ENCODE measurements around the gene RAB38.

RAB38 gene

DNA sequence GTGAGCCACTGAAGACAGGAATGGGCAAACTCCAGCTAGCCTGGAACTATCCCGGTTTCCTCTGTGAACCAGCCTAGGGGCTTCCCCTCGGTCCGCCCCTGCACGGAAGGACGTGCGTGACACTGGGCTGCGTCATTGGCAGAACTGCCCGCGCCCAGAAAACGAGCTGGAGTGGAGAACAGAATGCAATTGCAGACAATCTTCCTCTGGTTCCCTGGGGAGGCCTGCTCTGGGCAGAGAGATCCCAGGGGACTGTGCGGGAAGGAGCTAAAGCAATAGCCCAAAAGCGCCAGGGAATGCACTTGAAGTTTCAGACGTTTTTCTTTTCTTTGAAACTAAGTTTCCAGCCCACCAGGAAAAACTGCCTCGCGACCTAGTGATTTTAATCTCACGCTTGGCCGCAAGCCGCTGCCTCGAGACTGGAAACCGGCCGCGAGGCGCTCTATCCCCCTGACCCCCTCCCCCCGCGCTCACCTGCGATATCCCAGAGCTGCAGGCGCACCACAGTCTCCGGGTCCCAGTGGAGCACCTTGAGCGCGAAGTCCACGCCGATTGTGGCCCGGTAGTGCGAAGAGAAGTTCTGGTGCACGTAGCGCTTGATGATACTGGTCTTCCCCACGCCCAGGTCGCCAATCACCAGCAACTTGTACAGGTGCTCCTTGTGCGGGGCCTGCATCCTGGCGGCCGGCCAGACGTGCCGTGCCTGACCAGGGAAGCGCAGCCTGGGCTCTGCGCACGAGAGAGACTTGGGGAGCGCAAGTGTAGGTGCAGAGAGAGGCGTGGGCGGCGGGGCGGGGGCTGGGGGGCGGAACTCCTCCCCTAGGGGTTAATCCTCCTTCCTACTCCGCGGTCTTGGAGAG is at the start of gene RAB38:
RAB38 (minus strand) TSS at position 735 of the 860 bp plus-strand sequence; CDS start at position 676, 59 bp downstream.
- peak; percentile 17 for DNase-seq (ENCODE audit: low spot score)

- no peak for DNase-seq (ENCODE audit: low spot score)
Observed at GRCh38 chr11:88213406-88213805, 38.2 kb upstream of the RAB38 start.

DNA sequence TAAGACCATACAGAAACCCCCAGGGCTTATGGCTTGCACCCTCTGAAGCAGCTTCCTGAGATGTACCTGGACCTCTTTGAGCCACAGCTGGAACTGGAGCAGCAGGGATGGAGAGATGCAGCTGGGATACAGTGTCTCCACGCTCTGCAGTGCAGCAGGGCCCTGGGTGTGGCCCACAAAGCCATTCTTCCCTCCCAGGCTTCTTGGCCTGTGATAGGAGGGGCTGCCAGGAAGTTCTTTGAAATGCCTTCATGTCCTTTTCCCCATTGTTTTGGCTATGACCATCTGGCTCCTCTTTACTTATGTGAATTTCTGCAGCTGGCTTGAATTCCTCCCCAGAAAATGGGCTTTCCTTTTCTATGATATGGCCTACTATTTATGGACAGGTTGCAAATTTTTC is 37.1 kb upstream of the RAB38 start:
- no peak for DNase-seq (ENCODE audit: low spot score)

DNA sequence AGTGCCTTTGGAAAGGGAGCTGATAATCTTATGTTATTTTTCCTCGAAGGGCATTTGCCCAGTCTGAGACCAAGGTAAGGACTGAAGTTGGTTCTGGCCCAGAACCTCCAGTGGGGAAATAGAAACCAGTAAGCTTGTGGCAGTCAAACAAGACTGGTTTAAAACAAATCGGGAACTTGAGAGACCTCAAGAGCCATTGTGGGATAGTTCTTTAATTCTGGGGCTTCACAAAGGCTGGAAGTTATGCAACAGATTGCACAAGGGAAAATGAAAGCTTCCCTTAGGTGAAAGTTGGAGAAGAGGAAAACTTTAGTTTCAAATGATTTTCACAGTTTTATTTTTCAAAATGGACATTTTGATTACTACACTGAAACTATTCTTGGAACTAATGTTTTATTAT is 33.5 kb upstream of the RAB38 start:
- no peak for DNase-seq (ENCODE audit: low spot score)

GRCh38 chr11:88206751-88207150 is 31.5 kb upstream of the RAB38 start:
- DNase-seq (ENCODE audit: low spot score) = no peak

GRCh38 chr11:88204353-88204752 is 29.1 kb upstream of the RAB38 start:
- DNase-seq (ENCODE audit: low spot score) = no peak

DNA sequence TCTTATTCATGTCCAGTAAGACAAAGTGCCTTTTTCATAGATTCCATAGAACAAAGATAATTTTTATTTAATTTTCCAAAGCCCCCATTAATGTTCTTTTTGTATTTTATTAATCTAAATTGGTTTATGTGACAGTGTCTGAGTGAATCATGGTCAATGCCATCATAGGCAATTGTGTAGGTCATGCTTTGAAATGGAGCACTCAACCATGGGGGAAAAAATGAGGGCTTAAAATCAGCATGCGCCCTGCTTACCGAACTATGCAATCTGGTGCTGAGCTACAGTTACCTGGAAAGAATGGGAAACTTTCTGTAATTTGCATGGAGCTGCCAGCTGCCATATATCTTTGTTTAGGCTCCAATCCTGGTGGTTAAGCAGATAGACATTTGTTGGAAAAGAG is 28.4 kb upstream of the RAB38 start:
- no peak for DNase-seq (ENCODE audit: low spot score)

GRCh38 chr11:88202498-88202897 is 27.3 kb upstream of the RAB38 start:
- DNase-seq (ENCODE audit: low spot score) = no peak

DNA sequence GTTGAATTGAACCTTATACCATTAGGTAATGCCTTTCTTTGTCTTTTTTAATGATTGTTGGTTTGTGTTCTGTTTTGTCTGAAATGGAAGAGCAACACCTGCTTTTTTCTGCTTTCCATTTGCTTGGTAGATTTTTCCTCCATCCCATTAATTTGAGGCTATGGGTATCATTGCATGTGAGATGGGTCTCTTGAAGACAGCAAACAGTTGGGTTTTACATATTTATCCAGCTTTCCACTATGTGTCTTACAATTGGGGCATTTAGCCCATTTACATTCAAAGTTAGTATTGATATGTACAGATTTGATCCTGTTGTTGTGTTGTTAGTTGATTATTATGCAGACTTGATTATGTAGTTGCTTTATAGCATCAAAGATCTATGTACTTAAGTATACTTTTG is 21.1 kb upstream of the RAB38 start:
- no peak for DNase-seq (ENCODE audit: low spot score)

DNA sequence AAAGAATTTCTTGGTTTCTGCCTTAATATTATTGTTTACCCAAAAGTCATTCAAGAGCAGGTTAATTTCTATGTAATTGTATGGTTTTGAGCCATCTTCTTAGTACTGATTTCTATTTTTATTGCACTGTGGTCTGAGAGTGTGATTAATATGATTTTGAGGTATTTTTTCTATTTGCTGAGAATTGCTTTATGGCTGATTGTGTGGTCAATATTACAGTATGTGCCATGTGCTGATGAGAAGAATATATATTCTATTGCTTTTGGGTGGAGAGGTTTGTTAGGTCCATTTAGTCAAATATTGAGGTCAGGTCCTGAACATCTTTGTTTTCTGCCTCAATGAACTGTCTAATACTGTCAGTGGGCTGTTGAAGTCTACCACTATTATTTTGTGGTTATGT is 20.7 kb upstream of the RAB38 start:
- no peak for DNase-seq (ENCODE audit: low spot score)

- DNase-seq (ENCODE audit: low spot score) = no peak
Observed at GRCh38 chr11:88194990-88195389, 19.7 kb upstream of the RAB38 start.

DNA sequence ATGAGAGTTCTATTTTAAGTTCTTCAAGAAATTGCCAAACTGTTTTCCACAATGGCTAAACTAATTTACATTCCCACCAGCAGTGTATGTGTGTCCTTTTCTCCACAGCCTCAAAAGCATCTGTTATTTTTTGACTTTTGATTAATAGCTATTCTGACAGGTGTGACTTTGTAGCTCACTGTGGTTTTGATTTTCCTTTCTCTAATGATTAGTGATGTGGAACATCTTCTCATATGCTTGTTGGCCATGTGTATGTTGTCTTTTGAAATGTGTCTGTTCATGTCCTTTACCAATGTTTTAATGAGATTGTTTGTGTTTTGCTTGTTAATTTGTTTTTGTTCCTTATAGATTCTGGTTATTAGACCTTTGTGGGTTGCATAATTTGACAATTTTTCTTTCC is 18.0 kb upstream of the RAB38 start:
- no peak for DNase-seq (ENCODE audit: low spot score)

GRCh38 chr11:88188932-88189253 is 13.7 kb upstream of the RAB38 start:
- no peak for DNase-seq (ENCODE audit: low spot score)

GRCh38 chr11:88188251-88188931 is 13.1 kb upstream of the RAB38 start:
- no peak for DNase-seq (ENCODE audit: low spot score)

GRCh38 chr11:88183233-88183632 is 8.0 kb upstream of the RAB38 start:
- DNase-seq (ENCODE audit: low spot score) = no peak

DNA sequence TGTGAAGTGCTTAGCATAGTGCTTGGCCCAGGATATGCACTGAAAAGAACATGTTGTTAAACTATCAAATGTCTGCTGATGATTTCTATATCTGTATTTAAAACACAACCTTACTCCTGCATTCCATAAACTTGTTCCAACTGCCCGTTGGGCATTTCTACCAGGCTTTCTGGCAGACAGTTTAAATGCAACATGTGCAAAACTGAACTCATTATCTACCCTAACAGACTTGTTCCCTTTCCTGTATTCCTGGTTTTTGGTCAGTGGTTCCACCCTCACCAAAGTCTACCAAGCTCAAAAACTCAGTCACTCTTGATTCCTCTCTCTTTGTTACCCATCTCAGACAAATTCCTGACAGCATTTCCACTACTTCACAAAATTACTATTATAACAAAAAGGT is 6.5 kb upstream of the RAB38 start:
- no peak for DNase-seq (ENCODE audit: low spot score)

DNA sequence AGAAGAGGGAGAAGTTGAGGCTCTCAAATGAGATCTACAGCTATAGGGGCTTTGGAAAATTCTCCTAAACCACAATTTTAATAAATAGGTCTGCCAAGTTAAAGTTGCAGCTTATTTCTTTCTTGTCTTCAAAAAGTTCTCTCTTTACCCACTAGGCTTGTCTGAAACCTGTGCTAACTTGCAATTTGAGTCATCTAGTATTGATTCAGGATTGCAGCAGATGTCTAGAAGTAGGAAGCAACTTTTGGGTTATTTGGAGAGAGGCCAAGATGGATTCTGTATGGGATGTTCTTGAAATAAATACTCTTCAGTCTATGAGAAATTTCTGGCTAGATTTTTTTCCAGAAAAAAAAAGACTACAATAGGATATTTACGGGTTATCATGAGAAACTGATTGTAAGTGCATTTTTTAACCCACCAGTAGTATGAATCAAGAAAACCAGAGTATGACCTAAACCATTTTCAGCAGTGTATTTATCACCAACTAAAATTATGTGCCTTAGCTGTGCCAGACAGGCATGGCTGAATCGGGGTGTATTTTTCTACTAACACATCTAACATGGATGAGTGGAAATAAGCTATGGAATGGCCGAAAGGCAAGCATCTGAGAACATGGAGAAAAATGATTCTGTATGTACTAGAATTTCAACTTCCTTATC is 4.9 kb upstream of the RAB38 start:
- no peak for DNase-seq (ENCODE audit: low spot score)

DNA sequence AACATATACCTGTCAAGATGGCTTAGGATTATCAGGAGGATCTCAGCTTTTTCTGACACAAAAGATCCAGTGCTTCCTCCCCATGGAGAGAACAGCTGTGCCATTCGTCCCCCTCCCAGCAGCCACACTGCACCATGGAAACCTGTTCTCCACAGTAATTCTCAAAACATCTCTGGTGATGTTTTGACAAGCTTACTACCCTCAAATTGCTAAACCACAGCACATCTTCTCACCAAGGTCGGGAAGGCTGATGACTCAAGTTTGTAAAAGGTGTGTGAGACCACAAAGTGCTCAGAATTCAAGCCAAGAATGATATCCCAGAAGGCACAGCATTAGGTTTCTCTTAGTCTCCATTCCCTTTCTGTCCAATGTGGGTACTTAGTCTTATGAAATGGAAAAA is 3.9 kb upstream of the RAB38 start:
- peak; percentile 7 for DNase-seq (ENCODE audit: low spot score)

DNA sequence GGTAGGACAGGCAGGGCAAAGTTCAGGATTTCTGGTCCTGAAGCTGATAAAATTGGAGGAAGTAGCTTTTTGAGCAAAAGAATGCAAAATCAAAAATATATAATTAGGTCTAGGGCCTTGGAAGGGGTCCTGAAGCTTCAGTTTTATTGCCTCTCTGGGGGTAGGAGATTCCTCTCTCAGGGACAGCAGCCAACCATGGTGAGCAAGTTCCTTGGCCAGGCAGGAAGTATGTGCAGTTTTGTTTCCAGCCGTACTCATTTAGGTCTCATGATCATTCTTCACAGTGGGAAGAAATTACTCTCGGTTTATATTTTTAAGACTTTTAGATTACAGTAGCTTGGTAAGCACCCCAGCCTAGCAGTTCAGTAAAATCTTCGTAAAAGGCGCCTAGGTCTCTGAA is 2.9 kb upstream of the RAB38 start:
- no peak for DNase-seq (ENCODE audit: low spot score)

GRCh38 chr11:88175569-88176075 is 379 bp upstream of the RAB38 start:
- no peak for DNase-seq (ENCODE audit: low spot score)

GRCh38 chr11:88173956-88174355 is 1.3 kb downstream of the RAB38 start:
- DNase-seq (ENCODE audit: low spot score) = no peak

- no peak for DNase-seq (ENCODE audit: low spot score)
Observed at GRCh38 chr11:88171982-88172381, 3.3 kb downstream of the RAB38 start.

DNA sequence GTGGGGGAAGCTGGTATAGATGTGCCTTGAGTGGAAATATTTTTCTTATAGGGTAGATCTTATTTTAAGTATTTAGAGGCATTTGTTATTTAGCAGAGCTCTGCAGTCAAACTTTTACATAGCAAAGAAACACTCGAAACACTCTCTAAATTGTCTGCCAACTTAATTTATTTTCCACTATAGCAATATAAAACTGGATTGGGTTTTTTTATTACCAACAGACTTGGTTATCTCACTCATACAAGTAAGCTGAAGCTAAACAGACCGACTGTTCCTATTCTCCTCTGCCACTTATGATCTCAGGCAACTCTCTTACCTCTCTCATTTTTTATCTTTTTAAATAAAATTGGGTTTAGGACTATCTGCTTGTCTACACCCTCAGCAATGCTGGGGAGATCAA is 4.6 kb downstream of the RAB38 start:
- no peak for DNase-seq (ENCODE audit: low spot score)

Data from CD4-positive, alpha-beta T cell treated with Interleukin-15 for 4 hours (primary cell).